Endothelial cell (in vitro differentiated cells): ENCODE measurements around the gene TMEM26. TPM values are rescaled to one million over a fixed set of nuclear protein-coding genes. Genes with fewer than 3 reads are reported as not detected.

Source experiments
- DNase-seq: peaks from one replicate; pipeline ENCODE4 v3.0.0; 2021; ENCODE audit warnings: low spot score
- H3K27ac Mint-ChIP-seq: one replicate; pipeline ENCODE4 v1.8.0; 2021; ENCODE audit warnings: mixed read lengths, inconsistent platforms; ENCODE audit not compliant: unreplicated experiment
- H3K27me3 Mint-ChIP-seq: one replicate; pipeline ENCODE4 v1.8.0; 2021; ENCODE audit warnings: mild to moderate bottlenecking, moderate library complexity, mixed read lengths, inconsistent platforms; ENCODE audit not compliant: unreplicated experiment
- H3K36me3 Mint-ChIP-seq: one replicate; pipeline ENCODE4 v1.8.0; 2021; ENCODE audit warnings: mild to moderate bottlenecking, low read depth, mixed read lengths, inconsistent platforms; ENCODE audit not compliant: unreplicated experiment
- H3K4me1 Mint-ChIP-seq: one replicate; pipeline ENCODE4 v1.8.0; 2021; ENCODE audit warnings: mild to moderate bottlenecking, mixed read lengths, inconsistent platforms; ENCODE audit not compliant: unreplicated experiment
- H3K4me3 Mint-ChIP-seq: one replicate; pipeline ENCODE4 v1.8.0; 2021; ENCODE audit warnings: mild to moderate bottlenecking, mixed read lengths, inconsistent platforms; ENCODE audit not compliant: unreplicated experiment
- H3K9me3 Mint-ChIP-seq: one replicate; pipeline ENCODE4 v1.8.0; 2021; ENCODE audit warnings: mixed read lengths, inconsistent platforms; ENCODE audit not compliant: unreplicated experiment
- total RNA-seq: library from RNA; stranded (reverse); fragmentation: NEBNext Ultra II Directional; extraction: Animal tissue kit (Norgen Biotek cat#: 25700); gene quantifications from one replicate; pipeline ENCODE4 v1.2.1, GENCODE V29; 2021; ENCODE audit not compliant: unreplicated experiment
- TF ChIP-seq, protein P1 (sequence below): fragments of 200-600 bp; sonication (generic); IDR thresholded peaks from one replicate; pipeline ENCODE4 v1.5.0; 2021; ENCODE audit warnings: antibody characterized with exemption; ENCODE audit not compliant: unreplicated experiment

TMEM26 gene
- total RNA-seq, 1 donor from 2014 or later = 0.15 TPM

DNA sequence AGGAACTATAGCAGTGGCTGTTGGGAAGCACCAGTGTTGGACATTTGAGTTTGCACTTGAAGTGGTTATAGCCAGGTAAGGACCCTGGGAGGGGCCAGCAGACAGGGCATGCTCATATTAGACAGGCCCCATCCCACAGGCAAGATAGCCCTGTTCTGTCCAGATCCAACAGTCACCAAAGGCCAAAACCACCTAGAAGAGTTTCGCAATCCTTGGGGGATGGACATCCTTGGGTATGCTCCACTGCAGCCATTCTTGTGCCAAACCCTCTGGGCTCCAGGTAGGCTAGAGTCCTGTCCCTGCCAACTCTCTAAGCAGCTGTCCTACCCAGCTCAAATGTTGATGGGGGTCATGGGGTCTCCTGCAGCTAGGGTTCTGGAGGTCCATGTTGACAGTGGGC, 76.8 kb downstream of the TMEM26 start:
- Mint-ChIP-seq H3K9me3 (peaks cover 10% of the 10 kb centered on the region), H3K27me3 (no peaks in the 10 kb centered on the region), H3K4me3 (no peak overlapping the region), H3K36me3 (no peaks in the 10 kb centered on the region), H3K4me1 (no peaks in the 10 kb centered on the region), H3K27ac (no peak overlapping the region)
- DNase-seq = no peak
- TF ChIP-seq, protein P1, sequence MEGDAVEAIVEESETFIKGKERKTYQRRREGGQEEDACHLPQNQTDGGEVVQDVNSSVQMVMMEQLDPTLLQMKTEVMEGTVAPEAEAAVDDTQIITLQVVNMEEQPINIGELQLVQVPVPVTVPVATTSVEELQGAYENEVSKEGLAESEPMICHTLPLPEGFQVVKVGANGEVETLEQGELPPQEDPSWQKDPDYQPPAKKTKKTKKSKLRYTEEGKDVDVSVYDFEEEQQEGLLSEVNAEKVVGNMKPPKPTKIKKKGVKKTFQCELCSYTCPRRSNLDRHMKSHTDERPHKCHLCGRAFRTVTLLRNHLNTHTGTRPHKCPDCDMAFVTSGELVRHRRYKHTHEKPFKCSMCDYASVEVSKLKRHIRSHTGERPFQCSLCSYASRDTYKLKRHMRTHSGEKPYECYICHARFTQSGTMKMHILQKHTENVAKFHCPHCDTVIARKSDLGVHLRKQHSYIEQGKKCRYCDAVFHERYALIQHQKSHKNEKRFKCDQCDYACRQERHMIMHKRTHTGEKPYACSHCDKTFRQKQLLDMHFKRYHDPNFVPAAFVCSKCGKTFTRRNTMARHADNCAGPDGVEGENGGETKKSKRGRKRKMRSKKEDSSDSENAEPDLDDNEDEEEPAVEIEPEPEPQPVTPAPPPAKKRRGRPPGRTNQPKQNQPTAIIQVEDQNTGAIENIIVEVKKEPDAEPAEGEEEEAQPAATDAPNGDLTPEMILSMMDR = no peak

DNA sequence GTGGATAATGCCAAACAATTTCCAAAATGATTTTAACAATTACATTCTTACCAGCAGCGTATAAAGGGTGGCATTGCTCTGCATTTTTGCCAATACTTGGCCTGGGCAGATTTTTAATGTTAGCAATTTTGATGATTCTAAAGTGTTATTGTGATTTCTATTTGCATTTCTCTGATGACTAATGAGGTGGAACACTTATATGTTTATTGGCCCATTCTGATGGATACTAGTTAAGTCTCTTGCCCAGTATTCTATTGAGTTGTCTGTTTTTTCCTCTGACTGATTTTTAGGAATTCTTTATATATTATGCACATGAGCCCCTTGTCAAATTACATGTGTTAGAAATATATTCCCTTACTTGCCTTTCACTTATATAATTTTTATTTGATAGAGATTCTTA, 86.8 kb downstream of the TMEM26 start:
- Mint-ChIP-seq H3K9me3 (no peaks in the 10 kb centered on the region), H3K36me3 (no peaks in the 10 kb centered on the region), H3K4me3 (no peak overlapping the region), H3K4me1 (no peaks in the 10 kb centered on the region), H3K27me3 (peaks cover 2% of the 10 kb centered on the region), H3K27ac (no peak overlapping the region)
- DNase-seq = no peak
- TF ChIP-seq, protein P1 = no peak

DNA sequence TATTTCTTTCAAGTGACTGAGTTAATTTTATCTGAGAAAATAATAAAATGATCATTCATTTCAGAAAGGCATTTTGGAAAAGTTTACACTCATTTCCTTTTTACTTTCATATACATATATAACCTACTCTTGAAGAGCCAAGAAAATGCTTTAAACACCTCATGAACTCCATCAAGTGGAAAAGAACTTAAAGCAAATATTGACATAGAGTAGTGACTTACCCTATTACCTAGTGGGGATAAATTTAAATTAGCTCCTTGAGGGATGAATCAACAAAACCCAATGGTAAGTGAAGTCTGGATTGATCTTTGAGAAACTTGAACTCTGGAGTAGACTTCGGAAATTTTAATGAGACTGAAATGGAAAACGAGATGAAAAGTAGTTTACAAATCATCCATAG, 88.6 kb downstream of the TMEM26 start:
- H3K9me3 Mint-ChIP-seq = no peaks in the 10 kb centered on the region
- DNase-seq = no peak
- TF ChIP-seq, protein P1 = no peak
- H3K4me3 Mint-ChIP-seq = no peak overlapping the region
- no peaks in the 10 kb centered on the region for H3K36me3 Mint-ChIP-seq
- H3K27me3 Mint-ChIP-seq = peaks cover 2% of the 10 kb centered on the region
- H3K27ac Mint-ChIP-seq = no peak overlapping the region
- H3K4me1 Mint-ChIP-seq = no peaks in the 10 kb centered on the region

DNA sequence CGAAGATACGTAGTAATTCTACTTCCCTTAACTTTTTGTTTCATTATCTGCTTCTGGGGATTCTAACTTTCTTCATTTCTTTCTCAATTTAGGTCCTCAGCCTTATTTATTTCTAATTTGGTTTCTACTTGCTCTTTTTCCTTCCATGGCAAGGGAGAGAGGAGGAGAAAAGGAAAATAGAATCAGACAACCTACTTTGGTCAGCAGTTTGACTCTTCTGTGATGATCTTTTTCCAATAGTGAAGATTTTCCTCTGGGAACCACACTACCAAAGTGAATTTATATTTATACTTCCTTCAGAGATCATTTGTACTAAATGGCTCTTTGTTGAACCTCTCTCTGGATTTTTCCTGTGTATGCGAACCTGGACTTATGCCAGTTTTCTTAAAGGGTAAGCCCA, 90.2 kb downstream of the TMEM26 start:
- DNase-seq = no peak
- H3K27ac Mint-ChIP-seq = no peak overlapping the region
- H3K4me3 Mint-ChIP-seq = no peak overlapping the region
- H3K9me3 Mint-ChIP-seq = no peaks in the 10 kb centered on the region
- no peaks in the 10 kb centered on the region for H3K4me1 Mint-ChIP-seq
- TF ChIP-seq, protein P1 = no peak
- H3K36me3 Mint-ChIP-seq = no peaks in the 10 kb centered on the region
- peaks cover 2% of the 10 kb centered on the region for H3K27me3 Mint-ChIP-seq

DNA sequence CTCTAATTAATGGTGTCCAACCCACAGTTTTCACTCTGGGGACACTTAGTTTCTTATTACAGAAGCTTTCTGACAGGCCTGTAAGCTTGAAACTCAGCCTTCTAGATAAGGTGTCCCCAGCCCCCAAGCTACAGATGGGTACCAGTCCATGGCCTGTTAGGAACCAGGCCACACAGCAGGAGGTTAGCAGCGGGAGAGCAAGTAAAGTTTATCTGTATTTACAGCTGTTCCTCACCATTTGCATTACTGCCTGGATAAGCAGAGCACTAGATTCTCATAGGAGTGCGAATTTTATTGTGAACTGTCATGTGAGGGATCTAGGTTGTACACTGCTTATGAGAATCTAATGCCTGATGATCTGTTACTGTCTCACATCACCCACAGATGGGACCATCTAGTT, 93.7 kb downstream of the TMEM26 start:
- DNase-seq = no peak
- Mint-ChIP-seq H3K36me3 (no peaks in the 10 kb centered on the region), H3K27ac (no peak overlapping the region), H3K4me1 (no peaks in the 10 kb centered on the region), H3K9me3 (no peaks in the 10 kb centered on the region), H3K27me3 (no peaks in the 10 kb centered on the region), H3K4me3 (no peak overlapping the region)
- TF ChIP-seq, protein P1 = no peak
